Stimulated activated naive B cell treated with anti-CD40 and anti-IgM and Interleukin-4, amounts not matched to agents 10 μg/mL and 1 μg/mL and 100 μg/mL, for 72 hours (primary cell): ENCODE data around the gene FBXO45.
"Not testable (repeated sequence)": the region's sequence is repeated elsewhere in the genome, so short reads cannot be mapped to it uniquely, and the experiment has no call there.

Source experiments
- ATAC-seq, 2 donors: fragments of 150-1000 bp; cut with Tn5 transposase; replicated peaks; 2 replicates each; pipeline ENCODE4 v1.10.0; 2021; ENCODE audit warnings: moderate library complexity in 1 of 2
- DNase-seq: peaks from one replicate; pipeline ENCODE4 v3.0.0; 2021
- H3K27ac Mint-ChIP-seq: one replicate; pipeline ENCODE4 v1.8.0; 2022; ENCODE audit warnings: mild to moderate bottlenecking, mixed read lengths
- H3K27me3 Mint-ChIP-seq, 2 donors: one replicate each; pipeline ENCODE4 v1.8.0; 2022; ENCODE audit warnings: mixed read lengths in 2 of 2
- H3K36me3 Mint-ChIP-seq, 2 donors: one replicate each; pipeline ENCODE4 v1.8.0; 2022; ENCODE audit warnings: mixed read lengths in 2 of 2, mild to moderate bottlenecking in 1 of 2
- H3K4me1 Mint-ChIP-seq, 2 donors: one replicate each; pipeline ENCODE4 v1.8.0; 2022; ENCODE audit warnings: mixed read lengths in 2 of 2, mild to moderate bottlenecking in 1 of 2
- H3K4me3 Mint-ChIP-seq, 2 donors: one replicate each; pipeline ENCODE4 v1.8.0; 2022; ENCODE audit warnings: mild to moderate bottlenecking in 2 of 2, mixed read lengths in 2 of 2, moderate library complexity in 1 of 2
- H3K9me3 Mint-ChIP-seq, 2 donors: one replicate each; pipeline ENCODE4 v1.8.0; 2022; ENCODE audit warnings: mixed read lengths in 2 of 2, mild to moderate bottlenecking in 1 of 2

The FBXO45 gene

GRCh38 chr3:196585044-196585757 lies 16.7 kb downstream of the FBXO45 start:
- H3K9me3 Mint-ChIP-seq = no peaks in the 10 kb centered on the region
- ATAC-seq (no peak), DNase-seq (no peak)
- peaks cover 20 to 30% of the 10 kb centered on the region in 2 donors for H3K36me3 Mint-ChIP-seq
- peaks cover 1 to 5% of the 10 kb centered on the region in 2 donors for H3K4me1 Mint-ChIP-seq
- H3K27ac Mint-ChIP-seq = no peak overlapping the region
- no peak overlapping the region for H3K4me3 Mint-ChIP-seq
- no peaks in the 10 kb centered on the region for H3K27me3 Mint-ChIP-seq

GRCh38 chr3:196590279-196590678 lies 21.8 kb downstream of the FBXO45 start:
- Mint-ChIP-seq H3K4me1 (no peaks in the 10 kb centered on the region), H3K9me3 (no peaks in the 10 kb centered on the region), H3K36me3 (peaks cover 3 to 15% of the 10 kb centered on the region in 2 donors), H3K27ac (no peak overlapping the region), H3K27me3 (peaks cover 0 to 3% of the 10 kb centered on the region in 2 donors), H3K4me3 (no peak overlapping the region)
- DNase-seq (no peak), ATAC-seq (no peak)

- ATAC-seq (no peak), DNase-seq (no peak)
- H3K4me1 Mint-ChIP-seq = peaks cover 5 to 7% of the 10 kb centered on the region in 2 donors
Measured at GRCh38 chr3:196596355-196596754, 27.9 kb downstream of the FBXO45 start.

GRCh38 chr3:196597971-196598733 lies 29.7 kb downstream of the FBXO45 start:
- H3K4me1 Mint-ChIP-seq, H3K27ac Mint-ChIP-seq, H3K9me3 Mint-ChIP-seq, H3K36me3 Mint-ChIP-seq: not testable (repeated sequence)
- peaks cover 16 to 21% of the 10 kb centered on the region in 2 donors for H3K27me3 Mint-ChIP-seq
- ATAC-seq (peak in 1 of 2 donors; percentile 38), DNase-seq (peak; percentile 18)
- peak overlapping the region; percentile 73 to 77 for H3K4me3 Mint-ChIP-seq

More at GRCh38 chr3:196596355-196596754, 27.9 kb downstream of the FBXO45 start:
- H3K9me3 Mint-ChIP-seq = no peaks in the 10 kb centered on the region
- no peak overlapping the region for H3K27ac Mint-ChIP-seq
- no peak overlapping the region for H3K4me3 Mint-ChIP-seq
- peaks cover 16 to 20% of the 10 kb centered on the region in 2 donors for H3K27me3 Mint-ChIP-seq
- no peaks in the 10 kb centered on the region for H3K36me3 Mint-ChIP-seq

GRCh38 chr3:196599734-196600128 lies 31.3 kb downstream of the FBXO45 start:
- Mint-ChIP-seq H3K36me3 (no peaks in the 10 kb centered on the region), H3K27me3 (peaks cover 12 to 21% of the 10 kb centered on the region in 2 donors), H3K9me3 (no peaks in the 10 kb centered on the region), H3K4me1 (peaks cover 11 to 13% of the 10 kb centered on the region in 2 donors), H3K27ac (no peak overlapping the region), H3K4me3 (no peak overlapping the region)
- no peak for ATAC-seq
- no peak for DNase-seq

- Mint-ChIP-seq H3K4me1 (peaks cover 11 to 13% of the 10 kb centered on the region in 2 donors), H3K9me3 (no peaks in the 10 kb centered on the region), H3K27ac (no peak overlapping the region), H3K36me3 (no peaks in the 10 kb centered on the region), H3K4me3 (no peak overlapping the region), H3K27me3 (peaks cover 12 to 21% of the 10 kb centered on the region in 2 donors)
- no peak for DNase-seq
- no peak for ATAC-seq
Measured at GRCh38 chr3:196600359-196600758, 31.9 kb downstream of the FBXO45 start.

GRCh38 chr3:196602673-196603072 lies 34.2 kb downstream of the FBXO45 start:
- Mint-ChIP-seq H3K27me3 (peaks cover 7 to 13% of the 10 kb centered on the region in 2 donors), H3K27ac (no peak overlapping the region), H3K4me1 (peaks cover 11 to 13% of the 10 kb centered on the region in 2 donors), H3K4me3 (no peak overlapping the region), H3K36me3 (no peaks in the 10 kb centered on the region), H3K9me3 (no peaks in the 10 kb centered on the region)
- DNase-seq = no peak
- no peak for ATAC-seq

GRCh38 chr3:196603683-196604082 lies 35.2 kb downstream of the FBXO45 start:
- no peak for ATAC-seq
- peaks cover 0 to 5% of the 10 kb centered on the region in 2 donors for H3K27me3 Mint-ChIP-seq
- no peak overlapping the region for H3K4me3 Mint-ChIP-seq
- H3K36me3 Mint-ChIP-seq = no peaks in the 10 kb centered on the region
- no peak overlapping the region for H3K27ac Mint-ChIP-seq
- DNase-seq = no peak
- peaks cover 6% of the 10 kb centered on the region in 2 donors for H3K4me1 Mint-ChIP-seq
- H3K9me3 Mint-ChIP-seq = no peaks in the 10 kb centered on the region

- Mint-ChIP-seq H3K27me3 (peaks cover 0 to 5% of the 10 kb centered on the region in 2 donors), H3K27ac (peak overlapping the region; percentile 25), H3K4me3 (peak overlapping the region in 1 of 2 donors; percentile 23), H3K36me3 (no peaks in the 10 kb centered on the region), H3K4me1 (peaks cover 11 to 13% of the 10 kb centered on the region in 2 donors), H3K9me3 (no peaks in the 10 kb centered on the region)
- DNase-seq = no peak
- peak in 1 of 2 donors; percentile 48 for ATAC-seq
Measured at GRCh38 chr3:196604548-196604947, 36.1 kb downstream of the FBXO45 start.

GRCh38 chr3:196608693-196609092 lies 40.2 kb downstream of the FBXO45 start:
- DNase-seq (no peak), ATAC-seq (no peak)
- H3K4me3 Mint-ChIP-seq = no peak overlapping the region
- H3K27ac Mint-ChIP-seq = no peak overlapping the region
- peaks cover 15 to 31% of the 10 kb centered on the region in 2 donors for H3K4me1 Mint-ChIP-seq
- H3K27me3 Mint-ChIP-seq = no peaks in the 10 kb centered on the region
- no peaks in the 10 kb centered on the region for H3K36me3 Mint-ChIP-seq
- H3K9me3 Mint-ChIP-seq = no peaks in the 10 kb centered on the region

- Mint-ChIP-seq H3K27ac (peak overlapping the region; percentile 92), H3K27me3 (no peaks in the 10 kb centered on the region), H3K36me3 (no peaks in the 10 kb centered on the region), H3K4me1 (peaks cover 15 to 27% of the 10 kb centered on the region in 2 donors), H3K4me3 (peak overlapping the region; percentile 67 to 71), H3K9me3 (no peaks in the 10 kb centered on the region)
- ATAC-seq (peak; percentile 97 to 98), DNase-seq (peak; percentile 83)
Measured at GRCh38 chr3:196609343-196609775, 40.9 kb downstream of the FBXO45 start.

- no peaks in the 10 kb centered on the region for H3K27me3 Mint-ChIP-seq
- DNase-seq = no peak
- no peaks in the 10 kb centered on the region for H3K36me3 Mint-ChIP-seq
- H3K4me3 Mint-ChIP-seq = peak overlapping the region; percentile 67 to 71
- peak overlapping the region; percentile 92 for H3K27ac Mint-ChIP-seq
- ATAC-seq = peak; percentile 31 to 43
- H3K4me1 Mint-ChIP-seq = peaks cover 11 to 27% of the 10 kb centered on the region in 2 donors
- no peaks in the 10 kb centered on the region for H3K9me3 Mint-ChIP-seq
Measured at GRCh38 chr3:196609805-196610515, 41.5 kb downstream of the FBXO45 start.

GRCh38 chr3:196611761-196612483 lies 43.5 kb downstream of the FBXO45 start:
- Mint-ChIP-seq H3K27me3 (no peaks in the 10 kb centered on the region), H3K4me1 (peaks cover 11 to 27% of the 10 kb centered on the region in 2 donors), H3K27ac (no peak overlapping the region), H3K36me3 (no peaks in the 10 kb centered on the region), H3K4me3 (no peak overlapping the region), H3K9me3 (no peaks in the 10 kb centered on the region)
- no peak for DNase-seq
- no peak for ATAC-seq

GRCh38 chr3:196615234-196615633 lies 46.8 kb downstream of the FBXO45 start:
- peaks cover 6 to 19% of the 10 kb centered on the region in 2 donors for H3K4me1 Mint-ChIP-seq

More at GRCh38 chr3:196615234-196615633, 46.8 kb downstream of the FBXO45 start:
- H3K9me3 Mint-ChIP-seq, ATAC-seq, H3K36me3 Mint-ChIP-seq, H3K27me3 Mint-ChIP-seq, H3K4me3 Mint-ChIP-seq, DNase-seq, H3K27ac Mint-ChIP-seq: not testable (repeated sequence)
